Measurements from ENCODE around the gene KAT6B. TPM values are rescaled to one million over a fixed set of nuclear protein-coding genes. Genes with fewer than 3 reads are reported as not detected.

The KAT6B gene
- total and polyA plus RNA-seq, 10 of the 15 experiments (the other 5 are each of a cell fraction or from before 2014, with no cell fraction given), result 2.7 to 22.6 (median 15.7) TPM

- 79% methylated on average over 3 of the region's 4 CpGs for WGBS (ENCODE audit: insufficient coverage, insufficient replicate concordance, low lambda C conversion rate, missing lambda C conversion rate)
- peaks cover 0 to 10% of the 10 kb centered on the region in 2 experiments; a peak in 3 of 4 replicates for H3K36me3 ChIP-seq (ENCODE audit: control insufficient read depth in 2 of 2, insufficient read depth in 2 of 2, low read length in 1 of 2)
- H4K20me1 ChIP-seq (ENCODE audit: control insufficient read depth, insufficient read depth), result no peaks in the 10 kb centered on the region
- no peak overlapping the region for H2AFZ ChIP-seq (ENCODE audit: control insufficient read depth, low read depth, low read length)
- no peak overlapping the region for H3K9ac ChIP-seq (ENCODE audit: control insufficient read depth, insufficient read depth, low read length)
- no peak overlapping the region for H3K27ac ChIP-seq (ENCODE audit: control insufficient read depth, insufficient read depth)
- ChIA-PET SMC1A (ENCODE audit: uncharacterized antibody, unreplicated experiment) (interaction anchor here (9.9 to 28.8 kb wide), 2 partner anchors 15 to 18 kb away, joined by 185 to 553 read pairs; no protein-coding TSS in a partner anchor), RAD21 (ENCODE audit: unreplicated experiment) (interaction anchor here (1.2 to 2.3 kb wide), 2 partner anchors 14 kb away, joined by 3 to 19 read pairs; no protein-coding TSS in a partner anchor), CTCF (interaction anchor here (1.5 to 1.6 kb wide), 2 partner anchors 14 to 24 kb away, joined by 3 to 4 read pairs; no protein-coding TSS in a partner anchor), POLR2A (interaction anchor here (0.8 kb wide), 1 partner anchor 122 kb away, joined by 3 read pairs; no protein-coding TSS in a partner anchor)
- no peaks in the 10 kb centered on the region for H3K79me2 ChIP-seq (ENCODE audit: control insufficient read depth, insufficient read depth, low read length)
- no peaks in the 10 kb centered on the region for H3K27me3 ChIP-seq (replicated peaks in 1 of 2; ENCODE audit: control insufficient read depth in 2 of 2, insufficient read depth in 2 of 2, low read length in 1 of 2)
- DNase-seq (ENCODE audit: low read depth, low spot score) (no peak), ATAC-seq (no peak), FAIRE-seq (no peak)
- BruUV-seq (replicated peaks), result no TSS peak
- H3K4me2 ChIP-seq (ENCODE audit: control insufficient read depth, insufficient read depth), result no peak overlapping the region
- TF ChIP-seq EP300 (IDR thresholded peaks at IDR 0.05; ENCODE audit: borderline replicate concordance in 1 of 2, control insufficient read depth in 1 of 2, low read depth in 2 of 2, low read length in 2 of 2) (no peak), TCF3 (IDR thresholded peaks at IDR 0.05; ENCODE audit: borderline replicate concordance, insufficient read depth, low read depth, low read length) (no peak), PAX5 (IDR thresholded peaks at IDR 0.05; ENCODE audit: borderline replicate concordance, low read depth, low read length) (no peak), EGR1 (IDR thresholded peaks at IDR 0.05; ENCODE audit: borderline replicate concordance in 1 of 2, low read depth in 2 of 2, low read length in 2 of 2) (no peak), BRCA1 (IDR thresholded peaks at IDR 0.05; ENCODE audit: low read depth, low read length) (no peak), POLR2AphosphoS2 (IDR thresholded peaks at IDR 0.05; ENCODE audit: low read depth, low read length) (no peak), SREBF2 (IDR thresholded peaks at IDR 0.05; ENCODE audit: low read length) (no peak), CEBPZ (IDR thresholded peaks at IDR 0.05; ENCODE audit: low read depth, low read length) (no peak), HSF1 (IDR thresholded peaks at IDR 0.05; ENCODE audit: low read depth, low read length) (no peak)
- TF ChIP-seq, protein P1, sequence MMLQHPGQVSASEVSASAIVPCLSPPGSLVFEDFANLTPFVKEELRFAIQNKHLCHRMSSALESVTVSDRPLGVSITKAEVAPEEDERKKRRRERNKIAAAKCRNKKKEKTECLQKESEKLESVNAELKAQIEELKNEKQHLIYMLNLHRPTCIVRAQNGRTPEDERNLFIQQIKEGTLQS (IDR thresholded peaks at IDR 0.05; ENCODE audit: borderline replicate concordance, extremely low read depth, low read depth, low read length), result no peak
- no peak overlapping the region for H3K4me3 ChIP-seq
- peaks cover 26% of the 10 kb centered on the region for H3K4me1 ChIP-seq (ENCODE audit: control insufficient read depth, insufficient read depth, low read length)
- no peaks in the 10 kb centered on the region for H3K9me3 ChIP-seq (replicated peaks; ENCODE audit: control insufficient read depth, insufficient read depth, low read length)
- intact Hi-C loops (cut with micrococcal nuclease; ENCODE audit: unreplicated experiment) (no loop called here), in situ Hi-C loops (cut with MboI) (no loop called here)
Measured at GRCh38 chr10:74997163-74997562, 170.8 kb downstream of the KAT6B start.
